ENCODE data around the gene JADE3.

DNA sequence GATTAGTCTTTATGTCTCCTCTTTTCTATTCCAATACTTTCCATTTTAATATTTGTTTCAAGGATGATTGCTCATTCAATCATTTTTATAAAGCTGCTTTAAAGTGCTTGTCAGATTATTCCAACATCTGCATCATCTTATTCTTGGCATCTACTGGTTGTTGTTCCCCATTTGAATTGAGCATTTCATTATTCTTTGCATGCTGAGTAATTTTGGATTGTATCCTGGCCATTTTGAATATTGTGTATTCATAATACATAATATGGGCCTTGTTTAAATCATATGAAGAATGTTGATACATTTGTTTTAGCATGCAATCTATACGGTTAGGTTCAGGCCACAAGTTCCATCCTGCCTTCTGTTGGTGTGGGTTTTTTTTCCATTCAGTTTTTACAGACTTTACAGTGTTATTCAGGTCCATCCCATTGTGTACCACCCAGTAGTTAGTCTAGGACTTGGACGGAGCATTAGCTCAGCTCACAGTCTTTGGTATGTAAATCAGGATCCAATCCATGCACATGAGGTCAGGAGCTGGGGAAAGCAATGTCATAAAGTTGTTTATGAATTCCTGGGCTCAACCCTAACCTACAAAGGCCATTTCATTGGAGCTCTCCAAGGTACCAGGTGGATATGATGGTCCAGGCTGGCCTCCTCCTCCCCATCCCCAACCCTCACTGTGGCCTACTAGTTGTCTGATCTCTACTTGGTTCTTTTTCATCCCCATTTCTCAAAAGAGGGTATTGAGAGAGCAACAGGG, 186.3 kb downstream of the JADE3 start:
- TF ChIP-seq, protein P1, sequence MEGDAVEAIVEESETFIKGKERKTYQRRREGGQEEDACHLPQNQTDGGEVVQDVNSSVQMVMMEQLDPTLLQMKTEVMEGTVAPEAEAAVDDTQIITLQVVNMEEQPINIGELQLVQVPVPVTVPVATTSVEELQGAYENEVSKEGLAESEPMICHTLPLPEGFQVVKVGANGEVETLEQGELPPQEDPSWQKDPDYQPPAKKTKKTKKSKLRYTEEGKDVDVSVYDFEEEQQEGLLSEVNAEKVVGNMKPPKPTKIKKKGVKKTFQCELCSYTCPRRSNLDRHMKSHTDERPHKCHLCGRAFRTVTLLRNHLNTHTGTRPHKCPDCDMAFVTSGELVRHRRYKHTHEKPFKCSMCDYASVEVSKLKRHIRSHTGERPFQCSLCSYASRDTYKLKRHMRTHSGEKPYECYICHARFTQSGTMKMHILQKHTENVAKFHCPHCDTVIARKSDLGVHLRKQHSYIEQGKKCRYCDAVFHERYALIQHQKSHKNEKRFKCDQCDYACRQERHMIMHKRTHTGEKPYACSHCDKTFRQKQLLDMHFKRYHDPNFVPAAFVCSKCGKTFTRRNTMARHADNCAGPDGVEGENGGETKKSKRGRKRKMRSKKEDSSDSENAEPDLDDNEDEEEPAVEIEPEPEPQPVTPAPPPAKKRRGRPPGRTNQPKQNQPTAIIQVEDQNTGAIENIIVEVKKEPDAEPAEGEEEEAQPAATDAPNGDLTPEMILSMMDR (IDR thresholded peaks at IDR 0.05) = no peak
- no peak for TF ChIP-seq POLR2A (IDR thresholded peaks at IDR 0.05)
- TF ChIP-seq EP300 (IDR thresholded peaks at IDR 0.05) = no peak
- no peak for TF ChIP-seq POLR2AphosphoS5 (IDR thresholded peaks at IDR 0.05)
